Parathyroid adenoma (tissue), 2 donors: Measurements from ENCODE around the gene GRID1.

Experiments
- H2AFZ ChIP-seq: fragments of 300-600 bp; sonication (generic); one replicate; pipeline ENCODE4 v1.7.0; 2017; ENCODE audit warnings: antibody characterized with exemption, mild to moderate bottlenecking
- H3K27ac ChIP-seq: fragments of 300-600 bp; sonication (generic); one replicate; pipeline ENCODE4 v1.7.0; 2017
- H3K27me3 ChIP-seq: fragments of 300-600 bp; sonication (generic); one replicate; pipeline ENCODE4 v1.7.0; 2017; ENCODE audit warnings: low read length; ENCODE audit not compliant: control insufficient read depth, insufficient read depth
- H3K36me3 ChIP-seq: fragments of 300-600 bp; sonication (generic); one replicate; pipeline ENCODE4 v1.7.0; 2017; ENCODE audit warnings: low read length; ENCODE audit not compliant: control insufficient read depth, insufficient read depth
- H3K4me1 ChIP-seq: fragments of 300-600 bp; sonication (generic); one replicate; pipeline ENCODE4 v1.7.0; 2017; ENCODE audit warnings: control low read depth
- H3K4me2 ChIP-seq: fragments of 300-600 bp; sonication (generic); one replicate; pipeline ENCODE4 v1.7.0; 2017; ENCODE audit warnings: low read length
- H3K4me3 ChIP-seq: fragments of 300-600 bp; sonication (generic); one replicate; pipeline ENCODE4 v1.7.0; 2017; ENCODE audit warnings: low read depth, low read length
- H3K79me2 ChIP-seq: fragments of 300-600 bp; sonication (generic); one replicate; pipeline ENCODE4 v1.7.0; 2017; ENCODE audit warnings: control low read depth
- H3K9ac ChIP-seq: fragments of 300-600 bp; sonication (generic); one replicate; pipeline ENCODE4 v1.7.0; 2017; ENCODE audit warnings: mild to moderate bottlenecking
- H3K9me3 ChIP-seq: fragments of 300-600 bp; sonication (generic); one replicate; pipeline ENCODE4 v1.7.0; 2017; ENCODE audit warnings: low read length; ENCODE audit not compliant: control insufficient read depth
- CTCF ChIP-seq: fragments of 300-600 bp; sonication (generic); IDR thresholded peaks from one replicate; pipeline ENCODE4 v1.7.0; 2017; ENCODE audit warnings: antibody characterized with exemption, mild to moderate bottlenecking
- donor health status: primary hyperparathyroidism.

The GRID1 gene

GRCh38 chr10:85764108-85764507 lies 602.5 kb downstream of the GRID1 start:
- no peak overlapping the region for H3K4me2 ChIP-seq
- H3K27ac ChIP-seq = no peak overlapping the region
- H3K4me1 ChIP-seq = no peaks in the 10 kb centered on the region
- no peaks in the 10 kb centered on the region for H3K27me3 ChIP-seq
- no peak overlapping the region for H3K9ac ChIP-seq
- H3K79me2 ChIP-seq = no peaks in the 10 kb centered on the region
- H2AFZ ChIP-seq = no peak overlapping the region
- no peak for TF ChIP-seq CTCF
- H3K4me3 ChIP-seq = no peak overlapping the region
- H3K9me3 ChIP-seq = no peaks in the 10 kb centered on the region
- no peaks in the 10 kb centered on the region for H3K36me3 ChIP-seq

GRCh38 chr10:85761906-85762445 lies 604.6 kb downstream of the GRID1 start:
- Histone ChIP-seq H3K79me2 (no peaks in the 10 kb centered on the region), H3K9ac (no peak overlapping the region), H3K4me3 (no peak overlapping the region), H2AFZ (no peak overlapping the region), H3K9me3 (no peaks in the 10 kb centered on the region), H3K4me2 (no peak overlapping the region), H3K27ac (no peak overlapping the region), H3K36me3 (no peaks in the 10 kb centered on the region), H3K4me1 (no peaks in the 10 kb centered on the region), H3K27me3 (no peaks in the 10 kb centered on the region)
- TF ChIP-seq CTCF = no peak

DNA sequence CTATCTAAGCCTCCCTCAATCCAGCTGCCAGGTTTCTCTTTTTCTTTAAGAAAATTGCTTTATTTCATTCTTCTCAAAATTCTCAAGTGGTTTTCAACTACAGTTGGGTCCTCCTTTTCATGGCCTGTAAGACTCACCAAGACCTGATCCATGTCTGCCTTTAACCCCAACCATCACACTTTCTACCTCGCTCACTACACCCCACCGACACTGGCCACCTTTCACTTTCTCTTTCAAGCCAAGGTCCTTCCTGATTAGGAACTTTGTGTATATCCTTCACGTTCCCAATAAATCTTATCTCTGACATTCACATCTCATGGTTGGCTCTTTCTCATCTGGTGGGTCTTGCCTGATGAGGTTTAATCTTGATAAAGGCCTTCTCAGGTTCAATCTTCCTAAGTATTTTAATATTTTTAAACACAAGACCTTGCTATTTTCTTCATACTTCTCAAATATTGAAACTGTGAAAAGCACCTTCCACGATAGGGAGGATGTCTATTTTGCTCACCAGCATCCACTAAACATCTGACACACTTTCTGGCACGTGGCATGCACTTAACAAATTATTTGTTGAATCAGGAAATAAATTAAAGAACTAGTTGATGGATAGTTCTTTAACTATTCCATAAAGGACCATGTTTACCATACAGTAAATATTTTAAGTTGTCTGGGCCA lies 624.8 kb downstream of the GRID1 start:
- no peaks in the 10 kb centered on the region for H3K27me3 ChIP-seq
- H3K27ac ChIP-seq = no peak overlapping the region
- H3K36me3 ChIP-seq = no peaks in the 10 kb centered on the region
- no peaks in the 10 kb centered on the region for H3K4me1 ChIP-seq
- no peak for TF ChIP-seq CTCF
- H3K9me3 ChIP-seq = no peaks in the 10 kb centered on the region
- no peak overlapping the region for H3K4me2 ChIP-seq
- H3K4me3 ChIP-seq = no peak overlapping the region
- H2AFZ ChIP-seq = no peak overlapping the region
- no peaks in the 10 kb centered on the region for H3K79me2 ChIP-seq
- no peak overlapping the region for H3K9ac ChIP-seq

DNA sequence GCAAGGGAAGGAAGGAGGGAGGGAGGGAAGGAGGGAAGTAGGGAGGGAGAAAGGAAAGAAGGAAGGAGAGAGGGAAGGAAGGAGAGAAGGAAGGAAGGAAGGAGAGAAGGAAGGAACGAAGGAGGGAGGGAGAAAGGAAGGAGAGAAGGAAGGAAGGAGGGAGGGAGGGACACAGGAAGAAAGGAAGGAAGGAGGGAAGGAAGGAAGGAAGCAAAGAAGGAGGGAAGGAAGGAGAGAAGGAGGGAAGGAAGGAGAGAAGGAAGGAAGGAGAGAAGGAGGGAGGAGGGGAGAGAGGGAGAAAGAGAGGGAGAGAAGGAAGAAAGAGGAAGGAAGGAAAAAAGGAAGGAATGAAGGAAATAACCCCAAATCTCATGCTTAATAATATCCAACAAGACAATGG lies 630.6 kb downstream of the GRID1 start:
- Histone ChIP-seq H3K27me3 (no peaks in the 10 kb centered on the region), H3K9me3 (no peaks in the 10 kb centered on the region), H3K36me3 (no peaks in the 10 kb centered on the region), H3K4me2 (no peak overlapping the region), H3K4me1 (no peaks in the 10 kb centered on the region), H3K4me3 (no peak overlapping the region), H3K9ac (no peak overlapping the region), H2AFZ (no peak overlapping the region), H3K27ac (no peak overlapping the region), H3K79me2 (no peaks in the 10 kb centered on the region)
- no peak for TF ChIP-seq CTCF

GRCh38 chr10:85734791-85735190 lies 631.8 kb downstream of the GRID1 start:
- Histone ChIP-seq H3K4me1 (no peaks in the 10 kb centered on the region), H3K79me2 (no peaks in the 10 kb centered on the region), H3K36me3 (no peaks in the 10 kb centered on the region), H3K4me3 (no peak overlapping the region), H3K27ac (no peak overlapping the region), H3K27me3 (no peaks in the 10 kb centered on the region), H2AFZ (no peak overlapping the region), H3K4me2 (no peak overlapping the region), H3K9me3 (no peaks in the 10 kb centered on the region), H3K9ac (no peak overlapping the region)
- no peak for TF ChIP-seq CTCF
